Peyer's patch (tissue), 4 donors: Measurements from ENCODE around the gene ANKHD1.

Experiments
- POLR2A ChIP-seq, 2 donors: fragments of 450-650 bp; IDR thresholded peaks; one replicate each; pipeline ENCODE4 v1.5.1; 2017; ENCODE audit warnings: antibody characterized with exemption in 2 of 2, mild to moderate bottlenecking in 2 of 2, moderate library complexity in 2 of 2
- TF ChIP-seq, protein P1 (sequence below), 6 experiments: fragments of 450-650 bp in 4 of 6; fragments of 200-600 bp in 2 of 6; sonication (generic) in 1 of 6; IDR thresholded peaks; one replicate each; pipeline ENCODE4 v1.5.1; 2017 to 2019; ENCODE audit warnings: antibody characterized with exemption in 6 of 6, mild to moderate bottlenecking in 3 of 6, moderate library complexity in 1 of 6

DNA sequence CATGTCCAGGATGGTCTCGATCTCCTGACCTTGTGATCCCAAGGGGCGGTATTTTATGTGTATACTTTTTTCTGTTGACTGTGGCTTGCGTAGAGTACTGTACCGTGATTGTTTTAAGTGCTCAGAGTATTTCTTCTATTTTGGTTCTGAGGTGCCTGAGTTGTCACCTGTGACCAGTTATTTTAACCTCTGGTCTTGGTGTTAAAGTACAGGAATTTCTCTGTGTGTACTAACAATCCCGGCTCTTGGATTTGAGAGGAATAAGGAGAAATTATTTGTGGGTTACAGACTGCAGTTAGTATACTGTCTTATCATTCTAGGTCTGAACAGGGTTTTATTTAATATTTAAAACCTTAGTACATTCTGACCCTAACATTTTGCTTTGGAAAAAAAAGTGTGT lies 2.0 kb downstream of the ANKHD1 start:
- TF ChIP-seq, protein P1, sequence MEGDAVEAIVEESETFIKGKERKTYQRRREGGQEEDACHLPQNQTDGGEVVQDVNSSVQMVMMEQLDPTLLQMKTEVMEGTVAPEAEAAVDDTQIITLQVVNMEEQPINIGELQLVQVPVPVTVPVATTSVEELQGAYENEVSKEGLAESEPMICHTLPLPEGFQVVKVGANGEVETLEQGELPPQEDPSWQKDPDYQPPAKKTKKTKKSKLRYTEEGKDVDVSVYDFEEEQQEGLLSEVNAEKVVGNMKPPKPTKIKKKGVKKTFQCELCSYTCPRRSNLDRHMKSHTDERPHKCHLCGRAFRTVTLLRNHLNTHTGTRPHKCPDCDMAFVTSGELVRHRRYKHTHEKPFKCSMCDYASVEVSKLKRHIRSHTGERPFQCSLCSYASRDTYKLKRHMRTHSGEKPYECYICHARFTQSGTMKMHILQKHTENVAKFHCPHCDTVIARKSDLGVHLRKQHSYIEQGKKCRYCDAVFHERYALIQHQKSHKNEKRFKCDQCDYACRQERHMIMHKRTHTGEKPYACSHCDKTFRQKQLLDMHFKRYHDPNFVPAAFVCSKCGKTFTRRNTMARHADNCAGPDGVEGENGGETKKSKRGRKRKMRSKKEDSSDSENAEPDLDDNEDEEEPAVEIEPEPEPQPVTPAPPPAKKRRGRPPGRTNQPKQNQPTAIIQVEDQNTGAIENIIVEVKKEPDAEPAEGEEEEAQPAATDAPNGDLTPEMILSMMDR (IDR thresholded peaks at IDR 0.05) = no peak
- TF ChIP-seq POLR2A (IDR thresholded peaks at IDR 0.05) = no peak
